GM19397 (cell line): ENCODE data around the gene RETN.

Experiments used
- ATAC-seq: cut with Tn5 transposase; IDR thresholded peaks from one replicate; pipeline ENCODE4 v1.9.1; 2021; ENCODE audit warnings: mild to moderate bottlenecking, moderate library complexity; ENCODE audit not compliant: unreplicated experiment

The RETN gene, protein sequence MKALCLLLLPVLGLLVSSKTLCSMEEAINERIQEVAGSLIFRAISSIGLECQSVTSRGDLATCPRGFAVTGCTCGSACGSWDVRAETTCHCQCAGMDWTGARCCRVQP

DNA sequence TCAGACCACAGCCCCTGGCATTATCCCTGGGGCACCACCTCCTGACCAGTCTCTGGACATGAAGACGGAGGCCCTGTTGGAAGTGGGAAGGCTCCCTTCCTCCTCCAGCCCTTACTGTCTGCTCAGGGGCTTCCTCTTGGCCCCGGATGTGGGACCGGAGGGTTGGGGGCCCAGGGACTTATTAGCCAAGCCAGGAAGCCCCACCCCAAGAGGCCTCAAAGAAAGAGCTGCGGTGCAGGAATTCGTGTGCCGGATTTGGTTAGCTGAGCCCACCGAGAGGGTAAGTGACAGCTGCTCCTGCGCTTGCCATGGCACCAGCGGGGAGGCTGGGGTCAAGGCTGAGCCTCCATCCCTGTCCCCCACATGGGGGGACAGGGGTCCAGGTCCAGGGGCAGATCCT, at the start of gene RETN:
Gene RETN, plus strand, starts transcription at position 208 of the 400 bp plus-strand sequence. CDS start 278 bp downstream, outside the sequence.
- no peak for ATAC-seq

DNA sequence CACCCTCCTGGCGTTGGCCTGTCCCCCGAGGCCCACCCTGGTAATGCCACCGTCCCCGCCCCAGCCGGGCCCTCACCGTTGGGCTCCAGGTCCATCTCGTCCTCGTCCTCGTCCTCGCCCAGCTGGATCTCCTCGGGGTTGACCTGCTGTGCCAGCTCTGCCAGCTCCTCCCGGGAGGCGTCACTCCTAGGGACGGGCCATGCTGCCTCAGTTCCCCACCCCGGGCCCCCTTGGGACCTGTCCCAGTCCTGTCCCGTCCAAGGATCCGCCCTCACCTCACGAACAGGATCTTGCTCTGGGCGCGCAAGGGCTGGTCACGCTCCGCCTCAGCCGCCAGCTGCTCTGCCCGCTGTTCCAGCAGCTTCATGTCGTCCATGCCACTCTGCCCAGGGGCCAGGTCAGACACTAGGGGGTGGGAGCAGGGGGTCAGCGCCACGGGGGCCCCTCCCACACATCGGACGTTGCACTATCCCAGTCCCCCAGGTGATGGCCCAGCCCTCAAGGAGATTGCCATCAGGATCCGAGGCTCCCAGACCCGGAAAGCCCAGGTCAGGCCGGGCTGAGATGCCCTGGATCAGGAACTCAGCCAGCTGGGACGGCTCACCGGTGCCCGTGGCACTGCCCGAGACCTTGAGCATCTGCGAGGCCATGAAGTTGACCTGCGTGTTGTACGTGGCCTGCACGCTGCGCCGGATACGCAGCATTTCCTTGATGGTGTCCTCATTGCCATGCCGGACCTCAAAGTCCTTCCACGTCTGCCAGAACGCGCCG, 49.0 kb upstream of the RETN start:
- no peak for ATAC-seq

DNA sequence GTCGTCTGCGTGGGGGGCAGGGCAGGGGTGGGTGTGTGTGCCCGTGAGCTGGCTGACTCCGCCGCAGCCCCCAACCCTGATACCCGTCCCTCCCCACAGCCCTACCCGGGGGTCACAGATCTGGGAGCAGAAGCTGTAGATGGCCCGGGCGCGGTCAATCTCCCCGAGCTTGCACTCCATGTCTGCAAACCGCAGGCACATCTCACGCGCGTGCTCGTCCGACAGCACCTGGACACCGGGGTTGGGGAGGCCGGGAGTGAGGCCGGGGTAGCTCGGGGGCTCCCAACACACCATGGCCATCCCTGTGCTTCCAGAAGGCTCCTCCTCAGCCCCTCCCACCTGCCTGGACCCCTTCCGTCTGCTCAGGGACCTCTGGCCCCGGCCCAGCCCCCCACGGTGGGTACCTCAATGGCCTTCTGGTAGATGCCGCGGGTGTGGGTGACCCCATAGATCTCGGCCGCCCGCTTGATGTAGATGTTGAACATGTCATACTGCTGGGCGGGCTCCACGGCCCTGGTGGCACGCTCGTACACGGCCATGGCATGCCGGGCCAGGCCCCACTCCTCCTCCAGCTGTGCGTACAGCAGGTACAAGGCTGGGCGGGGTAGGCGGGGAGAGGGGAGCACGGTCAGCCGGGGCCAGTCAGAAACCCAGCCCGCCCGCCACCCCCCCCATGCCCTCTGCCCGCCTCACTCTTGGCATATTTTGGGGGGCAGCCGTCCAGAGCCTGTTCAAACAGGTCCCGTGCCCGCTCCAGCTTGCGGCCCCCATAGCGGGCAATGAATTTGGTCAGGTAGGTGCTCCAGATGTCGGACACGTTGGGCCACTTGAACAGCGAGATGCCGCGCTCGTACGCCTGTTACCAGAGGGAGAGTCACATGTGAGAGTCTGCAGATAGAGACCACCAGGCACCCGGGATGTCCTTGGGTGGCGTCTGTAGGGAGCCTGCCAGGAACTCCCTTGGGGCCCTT, 48.1 kb upstream of the RETN start:
- ATAC-seq = no peak

DNA sequence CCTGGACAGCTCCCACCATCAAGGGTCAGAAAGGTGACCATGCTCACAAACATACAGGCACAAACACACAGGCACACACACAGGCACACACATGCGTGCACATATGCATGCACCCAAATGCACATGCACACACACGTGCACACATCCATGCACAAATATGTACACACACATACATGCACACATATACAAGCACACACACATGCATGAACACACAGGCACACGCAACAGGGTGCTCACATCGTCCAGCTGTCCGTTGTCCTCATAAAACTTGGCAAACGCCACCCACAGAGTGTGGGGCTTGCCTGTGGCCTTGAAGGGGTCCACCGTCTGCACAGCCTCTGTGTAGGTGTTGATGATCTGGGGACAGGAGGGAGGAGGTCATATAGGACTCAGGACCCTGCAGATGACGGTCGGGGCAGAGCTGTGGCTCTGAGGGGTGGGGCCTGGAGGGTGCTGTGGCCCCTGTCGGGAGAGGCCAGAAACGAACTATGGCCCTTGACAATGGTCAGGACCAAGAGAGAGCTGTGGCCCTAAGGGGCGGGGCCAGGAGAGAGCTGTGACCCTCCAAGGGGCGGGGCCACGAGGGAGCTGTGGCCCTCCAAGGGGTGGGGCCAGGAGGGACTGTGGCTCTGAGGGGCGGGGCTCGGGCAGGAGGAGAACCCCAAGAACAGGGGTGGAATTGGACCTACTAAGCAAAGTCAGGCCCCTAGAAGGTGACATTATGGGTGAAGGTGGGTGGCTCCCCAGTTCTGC, 45.7 kb upstream of the RETN start:
- no peak for ATAC-seq

DNA sequence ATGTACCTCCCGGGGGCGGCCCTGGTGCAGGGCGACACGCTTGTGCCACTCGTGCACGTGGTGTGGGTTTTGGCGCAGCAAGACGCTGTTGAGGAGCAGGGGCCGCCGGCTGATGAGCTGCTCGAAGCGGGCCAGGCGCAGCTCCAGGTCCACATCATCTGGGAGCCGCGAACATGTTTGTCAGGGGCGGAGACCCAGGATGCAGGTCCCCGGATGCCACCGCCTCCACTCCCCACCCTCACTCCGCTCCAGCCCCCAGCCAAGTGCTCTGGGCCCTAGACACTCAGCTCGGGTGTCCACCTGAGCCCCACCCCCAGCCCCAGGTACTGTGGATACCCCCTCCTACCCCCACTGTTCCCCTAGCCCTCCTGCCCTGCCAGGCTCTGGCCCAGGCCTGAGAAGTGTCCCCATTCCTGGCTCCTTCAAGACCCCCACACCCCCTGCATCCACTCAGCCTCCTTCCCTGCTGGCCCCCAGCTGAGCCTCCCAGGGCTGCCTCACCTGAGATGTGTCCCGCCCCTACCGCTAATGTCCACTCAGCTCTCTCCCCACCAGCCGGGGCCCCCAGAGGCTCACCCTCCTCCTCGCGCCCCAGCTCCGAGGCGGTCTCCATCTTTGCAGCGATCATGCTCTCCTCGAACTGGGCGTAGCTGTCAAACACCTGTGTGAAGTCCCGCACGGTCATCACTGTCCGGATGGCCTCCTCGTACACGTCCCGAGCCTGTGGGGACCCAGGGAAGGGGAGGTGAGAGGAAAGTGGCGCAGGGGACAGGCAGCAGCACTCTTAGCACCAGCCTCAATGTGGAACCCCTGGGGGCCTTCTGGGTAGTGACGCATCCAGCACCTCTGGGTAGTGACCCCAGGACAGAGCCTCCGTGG, 44.9 kb upstream of the RETN start:
- no peak for ATAC-seq

DNA sequence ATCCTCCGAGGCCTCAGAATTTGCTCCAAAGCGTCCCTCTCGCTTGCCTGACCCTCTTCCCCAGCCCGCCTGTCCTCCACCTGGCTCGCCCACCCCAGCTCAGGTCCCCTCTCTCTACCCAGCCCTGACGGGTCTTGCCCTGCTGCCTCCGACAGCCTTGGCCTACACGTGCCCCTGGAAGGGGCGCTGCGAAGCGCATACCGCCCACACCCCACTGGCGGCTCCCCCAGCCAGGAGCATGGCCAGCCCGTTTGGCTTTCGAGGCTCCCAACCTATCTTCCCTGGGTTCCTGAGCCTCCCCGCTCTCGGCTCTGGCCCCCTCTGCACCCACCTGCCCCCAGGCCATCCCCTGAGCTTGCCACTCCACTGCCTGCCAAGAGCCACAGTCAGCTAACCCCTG, 44.0 kb upstream of the RETN start:
- no peak for ATAC-seq

DNA sequence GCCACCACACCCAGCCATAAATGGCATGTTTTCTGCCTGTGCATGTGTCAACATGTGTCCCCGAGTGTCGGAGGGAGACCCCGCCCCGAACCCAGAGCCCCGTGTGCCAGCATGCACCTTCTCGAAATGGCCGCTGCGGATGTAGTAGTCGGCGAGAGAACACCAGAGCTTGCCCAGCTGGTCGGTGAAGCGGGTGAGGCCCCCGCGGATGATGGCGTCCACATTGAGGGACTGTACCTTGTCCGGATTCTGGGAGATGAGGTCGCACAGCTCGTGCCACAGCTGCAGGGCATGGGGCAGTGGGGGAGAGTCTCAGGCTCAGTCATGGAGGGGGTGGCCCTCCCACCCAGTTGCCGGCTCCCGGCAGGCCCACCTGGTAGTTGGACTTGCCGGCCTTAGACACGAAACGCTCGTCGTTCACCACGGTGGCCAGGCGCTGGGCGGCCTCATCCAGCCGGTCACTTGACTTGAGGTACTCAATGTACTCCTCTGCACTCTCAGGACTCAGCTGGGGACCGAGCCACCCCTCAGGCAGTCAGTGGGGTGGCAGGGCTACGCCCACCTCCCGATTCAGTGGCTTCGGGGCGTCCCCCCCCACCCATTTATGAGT, 43.0 kb upstream of the RETN start:
- no peak for ATAC-seq

DNA sequence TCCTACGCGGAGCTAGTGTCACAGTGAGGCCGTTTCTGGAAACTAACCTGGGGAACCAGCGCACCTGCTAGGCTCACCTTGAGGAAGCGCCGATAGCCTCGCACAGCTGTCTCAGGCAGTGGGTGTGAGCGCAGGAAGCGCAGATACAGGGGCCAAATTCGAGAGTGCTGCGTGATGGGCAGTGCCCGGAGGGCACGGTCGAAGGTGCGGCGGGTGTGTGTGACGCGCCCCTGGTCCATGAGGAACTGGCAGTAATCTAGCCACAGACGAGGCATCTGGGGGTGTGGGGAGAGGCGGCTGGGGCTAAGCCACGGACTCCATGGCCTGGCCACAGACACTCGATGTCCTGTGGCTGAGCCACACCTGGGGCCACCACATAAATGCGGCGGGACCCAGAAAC, 41.7 kb upstream of the RETN start:
- ATAC-seq = no peak

DNA sequence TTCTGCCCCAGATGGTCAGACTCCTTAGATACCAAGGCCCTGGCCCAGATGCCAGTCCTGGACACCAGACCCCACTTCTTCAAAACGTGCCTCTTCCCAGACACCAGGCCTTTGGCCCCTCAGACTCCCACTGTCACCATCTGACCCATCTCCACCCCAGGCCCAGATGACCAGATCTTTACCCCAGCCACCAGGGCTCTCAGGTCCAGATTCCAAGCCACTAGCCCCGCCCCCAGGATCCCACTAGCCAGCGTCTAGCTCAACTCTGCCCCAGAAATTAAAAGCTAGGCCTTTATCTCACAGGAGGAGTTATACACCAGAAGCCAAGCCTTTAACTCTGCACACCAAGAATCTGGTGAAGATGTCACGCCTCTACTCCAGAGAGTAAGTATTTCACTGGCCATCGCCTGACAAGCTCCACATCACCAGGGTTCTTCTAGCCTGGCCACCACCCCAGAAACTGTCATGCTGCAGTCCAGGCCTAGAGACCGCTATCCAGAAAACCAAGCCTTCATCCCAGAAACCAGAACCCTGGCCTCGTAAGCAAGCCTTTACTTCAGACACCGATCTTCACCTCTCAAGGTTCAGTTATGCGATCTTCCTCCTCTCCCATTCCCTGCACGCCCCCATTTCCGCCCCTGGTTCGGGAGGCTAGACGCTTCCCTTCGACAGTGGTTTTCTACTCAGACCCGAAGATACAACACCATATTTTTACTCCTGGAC, 40.1 kb upstream of the RETN start:
- no peak for ATAC-seq

DNA sequence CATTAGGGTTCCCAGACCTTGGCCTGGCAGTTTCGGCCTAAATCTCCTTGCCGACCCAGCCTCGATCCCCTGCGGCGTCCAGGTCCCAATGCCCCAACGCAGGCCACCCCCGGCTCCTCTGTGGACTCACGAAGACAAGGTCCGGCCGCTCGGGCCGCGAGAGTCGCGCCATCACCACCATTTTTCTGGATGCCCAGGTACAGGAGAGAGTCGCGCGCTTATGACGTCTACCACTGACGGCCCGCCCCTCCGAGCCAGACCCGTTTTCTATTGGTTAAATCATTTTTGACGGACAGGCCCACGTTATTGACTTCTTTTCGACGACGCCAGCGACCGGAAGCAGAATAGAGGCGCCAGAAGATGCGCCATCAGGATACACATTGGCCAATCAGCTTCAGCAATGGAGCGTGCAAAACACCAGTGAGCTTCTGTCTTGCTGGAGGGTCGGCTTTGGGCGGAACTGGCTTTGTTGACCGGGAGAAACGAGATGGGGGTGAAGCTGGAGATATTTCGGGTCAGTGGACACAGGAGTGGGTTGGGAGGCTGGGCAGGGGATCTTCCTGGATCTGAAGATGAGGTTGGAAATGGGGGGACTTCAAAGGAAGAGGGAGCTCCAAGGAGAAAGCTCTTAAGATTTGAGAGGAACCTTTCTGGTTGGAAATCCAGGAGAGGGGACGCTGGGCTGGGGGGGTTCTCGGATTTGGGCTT, 39.3 kb upstream of the RETN start, which contains the start of the genes PET100 and XAB2:
Gene PET100, plus strand, starts transcription at position 447 of the 708 bp plus-strand sequence. Its CDS starts 41 bp downstream, at position 488.
Gene XAB2, minus strand, starts transcription at position 199 of the 708 bp plus-strand sequence. Its CDS starts 18 bp downstream, at position 181.
- ATAC-seq = peak; percentile 90

DNA sequence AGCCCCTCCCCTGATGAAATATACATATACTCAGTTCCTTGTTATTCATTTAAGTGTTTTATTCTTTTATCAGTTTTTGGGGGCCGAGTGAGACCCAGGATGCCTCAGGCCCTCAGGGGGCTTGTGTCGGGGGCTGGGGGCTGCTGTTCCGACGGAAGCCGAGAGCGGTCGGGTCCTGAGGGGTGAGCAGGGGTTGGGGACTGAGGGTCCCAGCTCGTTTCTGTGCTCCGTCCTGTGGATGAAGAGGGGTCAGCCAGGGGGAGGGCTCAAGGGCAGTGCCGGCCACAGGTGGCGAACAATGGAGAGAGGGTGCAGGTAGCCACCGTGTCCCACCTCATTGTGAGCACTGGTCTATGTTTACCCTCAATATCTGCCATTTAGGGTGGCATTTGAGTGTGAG, 37.3 kb upstream of the RETN start:
- no peak for ATAC-seq

DNA sequence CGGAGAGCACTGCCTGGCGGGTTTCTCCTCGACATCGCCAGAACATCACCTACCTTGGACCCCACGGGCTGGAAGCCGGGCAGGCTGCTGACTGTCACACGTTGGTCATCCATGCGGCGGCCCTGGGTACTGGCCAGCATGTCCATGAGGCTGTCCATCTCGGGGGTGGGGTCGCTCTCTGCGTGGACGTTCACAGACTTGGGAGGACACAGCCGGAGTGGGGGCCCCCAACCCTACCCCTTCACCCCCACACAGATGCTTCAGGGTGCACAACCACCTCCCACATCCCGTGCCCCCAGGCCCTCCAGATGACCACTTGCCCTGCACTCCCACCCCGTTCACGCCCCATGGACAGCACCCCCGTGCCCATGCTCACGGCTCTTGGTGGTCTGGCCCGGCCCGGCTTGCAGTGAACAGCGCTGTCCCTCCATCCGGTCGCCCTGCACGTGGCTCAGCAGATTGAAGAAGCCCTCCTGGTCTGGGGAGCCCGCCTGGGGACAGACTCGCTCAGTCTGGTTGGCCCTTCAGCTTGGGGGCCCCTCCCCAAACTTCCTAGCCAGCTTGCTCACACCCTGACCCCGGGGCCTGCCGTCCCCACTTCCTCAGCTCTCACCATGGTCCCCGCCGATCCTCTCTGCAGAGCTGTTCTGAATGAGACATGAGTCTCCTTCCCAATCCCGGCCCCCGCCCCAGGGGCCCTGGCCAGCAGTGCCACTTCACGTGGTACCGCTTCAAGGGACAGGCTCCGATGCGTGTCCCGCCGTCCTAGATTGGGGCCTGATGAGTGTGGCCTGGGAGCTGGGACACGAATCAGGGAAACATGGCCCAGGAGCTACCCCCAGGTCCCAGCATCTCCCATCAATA, 36.3 kb upstream of the RETN start:
- ATAC-seq = no peak

DNA sequence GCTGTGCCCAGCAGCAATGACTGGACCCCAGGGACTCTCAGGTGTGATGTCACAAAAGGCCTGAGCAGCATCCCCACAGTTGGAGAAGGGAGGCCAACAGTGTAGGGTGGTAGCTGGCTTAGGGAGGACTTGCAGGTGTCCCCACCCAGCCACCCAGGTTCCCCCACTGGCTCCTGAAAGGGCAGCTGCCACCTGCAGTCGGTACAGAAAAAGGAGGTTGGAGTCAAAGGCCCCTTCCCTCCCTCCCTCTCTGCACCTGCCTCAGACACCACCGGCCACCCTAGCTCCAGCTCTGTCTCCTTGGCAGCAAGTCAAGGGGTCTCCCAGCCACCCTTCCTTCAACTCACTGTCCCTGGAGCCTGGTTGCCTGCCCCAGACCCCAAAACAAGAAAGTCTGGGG, 35.2 kb upstream of the RETN start, which contains the start of gene PCP2:
Gene PCP2, minus strand, starts transcription at position 22 of the 400 bp plus-strand sequence. CDS start 262 bp downstream, outside the sequence.
- no peak for ATAC-seq

DNA sequence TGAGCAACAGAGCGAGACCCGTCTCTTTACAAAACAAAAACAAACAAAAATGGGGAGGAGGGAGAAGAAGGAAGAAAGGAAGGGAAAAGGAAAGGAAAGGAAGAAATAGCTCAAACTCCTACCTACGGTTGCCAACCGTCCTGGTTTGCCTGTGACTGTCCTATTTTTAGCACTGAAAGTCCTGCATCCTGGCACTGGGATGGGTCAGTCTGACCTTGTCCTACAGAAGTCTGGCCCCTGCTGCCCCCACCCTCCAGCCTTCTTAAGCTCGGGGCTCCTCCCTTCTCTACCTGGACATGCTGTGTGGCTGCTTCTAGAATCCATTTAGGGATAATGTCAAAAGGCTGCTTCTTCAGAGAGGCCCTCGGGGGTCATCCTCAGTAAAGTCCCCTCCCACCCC, 33.2 kb upstream of the RETN start:
- no peak for ATAC-seq

DNA sequence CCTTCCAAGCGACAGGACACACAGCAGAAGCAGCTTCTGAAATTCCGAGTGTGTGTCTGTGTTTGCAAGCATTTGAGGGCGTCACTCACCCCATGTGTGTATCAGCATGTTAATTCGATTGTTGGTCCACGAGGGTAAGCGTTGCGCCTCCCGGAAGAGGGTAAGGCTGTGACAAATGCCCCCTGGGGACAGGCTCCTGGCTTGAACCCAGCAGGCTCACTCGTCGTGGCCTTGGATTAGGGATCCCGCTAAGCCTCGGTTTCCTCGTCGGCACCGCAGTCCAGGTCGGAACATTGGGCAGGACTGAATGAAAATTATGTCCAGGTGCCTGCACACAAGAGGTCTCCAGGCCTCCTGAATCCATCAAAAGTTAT, 32.5 kb upstream of the RETN start:
- ATAC-seq = no peak

DNA sequence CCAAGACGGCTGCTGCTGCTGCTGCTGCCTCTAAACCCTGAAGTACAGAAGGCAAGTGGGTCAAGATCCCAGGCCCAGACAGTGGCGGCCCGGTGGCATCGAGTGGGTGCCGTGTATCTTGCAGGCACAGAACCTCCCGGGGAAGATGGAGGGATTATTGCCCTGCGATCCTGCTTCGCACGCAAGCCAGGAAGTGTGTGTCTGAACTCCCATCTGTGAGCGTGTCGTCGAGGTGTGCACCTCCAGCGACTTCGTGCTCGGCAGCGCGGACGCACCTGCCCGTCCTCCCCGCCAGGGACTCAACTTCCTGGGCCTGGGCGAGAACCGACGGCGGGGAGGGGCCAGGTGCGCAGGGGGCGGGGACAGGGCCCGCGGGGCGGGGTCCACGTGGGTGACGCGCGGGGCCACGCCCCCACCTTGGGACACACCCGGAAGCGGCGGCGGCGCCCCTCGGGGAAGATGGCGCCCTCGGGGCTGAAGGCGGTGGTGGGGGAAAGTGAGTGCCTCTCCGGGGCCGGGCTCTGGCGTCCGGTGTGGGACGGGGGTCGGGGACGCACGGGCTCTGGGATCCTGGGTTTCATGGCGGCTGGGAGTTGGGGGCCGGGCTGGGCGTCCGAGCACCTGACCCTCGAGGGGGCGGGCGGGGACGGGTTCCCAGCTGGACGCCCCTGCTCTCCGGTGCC, 32.0 kb upstream of the RETN start, which contains the start of gene STXBP2:
Gene STXBP2, plus strand, starts transcription at position 420 of the 683 bp plus-strand sequence. Its CDS starts 40 bp downstream, at position 460.
- ATAC-seq = peak; percentile 69
